GM23338 (cell line): Measurements from ENCODE around the gene LRRC42. TPM values are rescaled to one million over a fixed set of nuclear protein-coding genes. Genes with fewer than 3 reads are reported as not detected.

Source experiments
- ATAC-seq: fragments of 200-7000 bp; cut with Tn5 transposase; 3 replicates; pipeline ENCODE4 v1.9.1; 2020
- DNase-seq: peaks from one replicate; pipeline ENCODE4 v3.0.0-alpha.2; 2015; ENCODE audit warnings: low spot score
- H2AFZ ChIP-seq: fragments of 200-600 bp; sonication (generic); 2 replicates; pipeline ENCODE4 v1.8.0; 2016; ENCODE audit warnings: antibody characterized with exemption, mild to moderate bottlenecking, moderate library complexity
- H3F3A ChIP-seq: fragments of 200-600 bp; sonication (generic); replicated peaks from 2 replicates; pipeline ENCODE4 v1.8.0; 2017; ENCODE audit warnings: antibody characterized with exemption, mixed run types, low read depth
- H3K27ac ChIP-seq: fragments of 200-600 bp; sonication (generic); 2 replicates; pipeline ENCODE4 v1.6.1; 2016; ENCODE audit warnings: low read depth
- H3K27me3 ChIP-seq: fragments of 200-600 bp; sonication (generic); 2 replicates; pipeline ENCODE4 v1.8.0; 2016; ENCODE audit warnings: mild to moderate bottlenecking, mixed run types, moderate library complexity; ENCODE audit not compliant: insufficient read depth
- H3K36me3 ChIP-seq: fragments of 200-600 bp; sonication (generic); 2 replicates; pipeline ENCODE4 v1.8.0; 2016; ENCODE audit warnings: mild to moderate bottlenecking; ENCODE audit not compliant: insufficient read depth
- H3K4me1 ChIP-seq: fragments of 200-600 bp; sonication (generic); 2 replicates; pipeline ENCODE4 v1.8.0; 2016; ENCODE audit warnings: mild to moderate bottlenecking, moderate library complexity; ENCODE audit not compliant: insufficient read depth
- H3K4me2 ChIP-seq: fragments of 200-600 bp; sonication (generic); 2 replicates; pipeline ENCODE4 v1.7.1; 2017; ENCODE audit warnings: mixed run types
- H3K4me3 ChIP-seq: fragments of 200-600 bp; sonication (generic); 2 replicates; pipeline ENCODE4 v1.6.1; 2016; ENCODE audit warnings: mixed run types
- H3K79me2 ChIP-seq: fragments of 200-600 bp; sonication (generic); replicated peaks from 2 replicates; pipeline ENCODE4 v1.8.0; 2017; ENCODE audit warnings: mild to moderate bottlenecking; ENCODE audit not compliant: insufficient read depth
- H3K9me2 ChIP-seq: fragments of 200-600 bp; sonication (generic); 2 replicates; pipeline ENCODE4 v1.8.0; 2017; ENCODE audit not compliant: insufficient read depth
- H4K20me1 ChIP-seq: fragments of 200-600 bp; sonication (generic); replicated peaks from 2 replicates; pipeline ENCODE4 v1.8.0; 2017; ENCODE audit warnings: mild to moderate bottlenecking; ENCODE audit not compliant: insufficient read depth
- H3K27ac Mint-ChIP-seq: 2 replicates; pipeline ENCODE4 v1.8.0; 2020; ENCODE audit warnings: inconsistent platforms, mild to moderate bottlenecking, moderate library complexity, mixed read lengths
- H3K27me3 Mint-ChIP-seq: 3 replicates; pipeline ENCODE4 v1.8.0; 2022; ENCODE audit warnings: low read depth, mild to moderate bottlenecking, moderate library complexity, mixed read lengths, inconsistent platforms; ENCODE audit not compliant: insufficient read depth, poor library complexity
- H3K36me3 Mint-ChIP-seq: 3 replicates; pipeline ENCODE4 v1.8.0; 2021; ENCODE audit warnings: low read depth, mild to moderate bottlenecking, inconsistent platforms, moderate library complexity, mixed read lengths
- H3K4me1 Mint-ChIP-seq: 3 replicates; pipeline ENCODE4 v1.8.0; 2020; ENCODE audit warnings: mild to moderate bottlenecking, inconsistent platforms, mixed read lengths
- H3K4me3 Mint-ChIP-seq: 3 replicates; pipeline ENCODE4 v1.8.0; 2021; ENCODE audit warnings: moderate library complexity, mild to moderate bottlenecking, inconsistent platforms, mixed read lengths
- H3K9me3 Mint-ChIP-seq: 3 replicates; pipeline ENCODE4 v1.8.0; 2020; ENCODE audit warnings: moderate library complexity, mild to moderate bottlenecking, inconsistent platforms, mixed read lengths
- ETS1 ChIP-seq: IDR thresholded peaks from 2 replicates; pipeline ENCODE4 v1.6.1; 2016; ENCODE audit warnings: antibody characterized with exemption
- EZH2 ChIP-seq: fragments of 200-600 bp; sonication (generic); IDR thresholded peaks from one replicate; pipeline ENCODE4 v1.8.0; 2017; ENCODE audit warnings: antibody characterized with exemption, mild to moderate bottlenecking, low read depth; ENCODE audit not compliant: unreplicated experiment
- EZH2phosphoT487 ChIP-seq: fragments of 200-600 bp; sonication (generic); IDR thresholded peaks from one replicate; pipeline ENCODE4 v1.8.1; 2018; ENCODE audit warnings: antibody characterized with exemption; ENCODE audit not compliant: unreplicated experiment
- JUNB ChIP-seq: IDR thresholded peaks from one replicate; pipeline ENCODE4 v1.6.1; 2016; ENCODE audit warnings: antibody characterized with exemption; ENCODE audit not compliant: unreplicated experiment
- POLR2AphosphoS5 ChIP-seq: IDR thresholded peaks from 2 replicates; pipeline ENCODE4 v1.6.1; 2016; ENCODE audit warnings: antibody characterized with exemption, low read depth
- ZNF462 ChIP-seq: fragments of 250-450 bp; sonication (Bioruptor Pico); IDR thresholded peaks from 2 replicates; pipeline ENCODE4 v1.5.0; 2020; ENCODE audit warnings: mild to moderate bottlenecking, moderate library complexity
- polyA plus RNA-seq: library from polyadenylated mRNA; unstranded; fragments of >200 nt; fragmentation: Nextera tagmentation; extraction: Ambion mirVana; gene quantifications from 2 replicates; pipeline ENCODE4 v1.2.1, GENCODE V29; 2016
- total RNA-seq: library from RNA; depleted of rRNA; stranded (reverse); fragments of >200 nt; shearing (Covaris generic); gene quantifications from 2 replicates; pipeline ENCODE4 v1.2.3, GENCODE V29; 2014

LRRC42 gene
- total and polyA plus RNA-seq, 2 experiments from 2014 or later, result 25.9 to 48.1 TPM

GRCh38 chr1:53930932-53931331 lies 15.2 kb upstream of the LRRC42 start:
- peaks cover 21% of the 10 kb centered on the region for H3K9me3 Mint-ChIP-seq
- no peaks in the 10 kb centered on the region for H3K79me2 ChIP-seq
- peaks cover 6% of the 10 kb centered on the region for H3K27me3 Mint-ChIP-seq
- H3K9me2 ChIP-seq, result no peaks in the 10 kb centered on the region
- no peak overlapping the region for H3K4me3 ChIP-seq
- H4K20me1 ChIP-seq, result no peaks in the 10 kb centered on the region
- no peaks in the 10 kb centered on the region for H3K4me1 Mint-ChIP-seq
- no peak overlapping the region for H3K4me2 ChIP-seq
- H3K36me3 ChIP-seq, result no peaks in the 10 kb centered on the region
- DNase-seq (no peak), ATAC-seq (no peak)
- no peaks in the 10 kb centered on the region for H3K4me1 ChIP-seq
- H3F3A ChIP-seq, result no peaks in the 10 kb centered on the region
- no peak overlapping the region for H3K27ac ChIP-seq
- no peak overlapping the region for H3K4me3 Mint-ChIP-seq
- H2AFZ ChIP-seq, result no peak overlapping the region
- peaks cover 30% of the 10 kb centered on the region for H3K36me3 Mint-ChIP-seq
- H3K27me3 ChIP-seq, result no peaks in the 10 kb centered on the region
- no peak for TF ChIP-seq POLR2AphosphoS5
- H3K27ac Mint-ChIP-seq, result no peak overlapping the region

GRCh38 chr1:53931523-53931922 lies 14.6 kb upstream of the LRRC42 start:
- H3K4me3 Mint-ChIP-seq, result no peak overlapping the region
- Histone ChIP-seq H3K4me1 (no peaks in the 10 kb centered on the region), H3K4me3 (no peak overlapping the region), H3K27ac (no peak overlapping the region), H3F3A (no peaks in the 10 kb centered on the region), H3K27me3 (no peaks in the 10 kb centered on the region), H3K4me2 (no peak overlapping the region), H4K20me1 (no peaks in the 10 kb centered on the region), H2AFZ (no peak overlapping the region), H3K79me2 (no peaks in the 10 kb centered on the region), H3K36me3 (no peaks in the 10 kb centered on the region), H3K9me2 (no peaks in the 10 kb centered on the region)
- H3K4me1 Mint-ChIP-seq, result no peaks in the 10 kb centered on the region
- TF ChIP-seq JUNB, result no peak
- TF ChIP-seq POLR2AphosphoS5, result no peak
- TF ChIP-seq EZH2, result no peak
- TF ChIP-seq ETS1, result no peak
- no peak for TF ChIP-seq EZH2phosphoT487
- TF ChIP-seq ZNF462 (CRISPR knock-in tag), result no peak
- H3K27me3 Mint-ChIP-seq, result peaks cover 6% of the 10 kb centered on the region
- H3K27ac Mint-ChIP-seq, result no peak overlapping the region
- H3K36me3 Mint-ChIP-seq, result peaks cover 30% of the 10 kb centered on the region
- peaks cover 21% of the 10 kb centered on the region for H3K9me3 Mint-ChIP-seq
- DNase-seq (no peak), ATAC-seq (no peak)
